GM18526 (cell line): ENCODE measurements around the gene DCC.

Experiments
- POLR2A ChIP-seq: IDR thresholded peaks from 3 replicates; pipeline ENCODE4 v1.6.1; 2011; ENCODE audit not compliant: insufficient read length; ENCODE audit errors: extremely low read depth

The DCC gene

DNA sequence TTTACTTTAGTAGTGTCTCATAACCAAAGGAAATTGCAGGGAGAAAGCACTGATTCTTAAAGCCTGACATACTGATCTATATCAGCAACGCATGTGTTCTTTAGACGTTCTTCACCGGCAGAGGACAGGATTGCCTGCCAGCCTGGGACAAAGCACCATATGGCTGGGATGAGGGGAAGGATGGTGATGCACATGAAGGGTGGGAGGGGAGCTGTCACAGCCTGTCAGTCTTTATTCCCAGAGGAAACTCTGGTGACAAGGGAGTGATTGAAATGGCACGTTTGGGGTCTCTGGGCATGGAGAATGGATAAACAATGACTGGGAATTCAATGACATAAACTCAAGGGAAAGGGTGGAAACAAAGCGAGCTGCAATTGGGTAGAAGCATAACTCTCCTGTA is 808.1 kb downstream of the DCC start:
- no peak for TF ChIP-seq POLR2A

DNA sequence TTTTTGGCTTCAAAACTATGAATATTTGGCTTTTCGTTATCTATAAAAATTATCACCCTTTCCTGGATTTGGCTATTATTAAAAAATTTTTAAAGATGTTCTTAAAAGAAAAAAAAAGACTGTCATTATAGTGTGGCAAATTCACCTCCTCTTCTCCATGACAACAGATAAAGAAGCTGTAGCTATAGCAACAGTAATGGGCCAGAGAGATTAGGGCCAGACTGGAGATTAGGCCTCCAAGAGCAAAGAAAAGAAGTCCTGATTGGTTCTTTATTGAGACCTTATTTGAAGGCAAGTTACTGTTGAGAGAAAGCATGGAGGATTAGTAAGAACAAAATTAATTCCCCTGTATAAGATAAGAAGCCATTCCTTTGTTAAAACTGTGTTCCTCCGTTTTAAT is 812.5 kb downstream of the DCC start:
- no peak for TF ChIP-seq POLR2A

DNA sequence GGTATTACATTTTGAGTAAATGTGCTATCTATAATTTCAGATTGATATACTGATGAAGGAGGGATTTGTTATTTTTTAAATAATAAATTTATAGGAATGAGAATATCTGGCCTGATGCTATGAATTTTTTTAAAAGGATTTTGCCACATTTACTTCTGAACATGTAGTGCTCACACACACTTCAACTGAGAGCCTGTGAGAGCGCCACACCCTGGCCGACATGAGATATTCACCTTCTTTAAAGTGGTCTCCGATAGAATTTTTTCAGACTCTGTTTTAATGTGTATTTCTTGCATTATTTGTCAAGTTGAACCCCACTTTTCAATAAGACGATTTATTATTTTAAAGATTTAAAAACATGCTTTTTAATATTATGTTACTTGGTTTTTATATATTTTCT is 813.3 kb downstream of the DCC start:
- no peak for TF ChIP-seq POLR2A

DNA sequence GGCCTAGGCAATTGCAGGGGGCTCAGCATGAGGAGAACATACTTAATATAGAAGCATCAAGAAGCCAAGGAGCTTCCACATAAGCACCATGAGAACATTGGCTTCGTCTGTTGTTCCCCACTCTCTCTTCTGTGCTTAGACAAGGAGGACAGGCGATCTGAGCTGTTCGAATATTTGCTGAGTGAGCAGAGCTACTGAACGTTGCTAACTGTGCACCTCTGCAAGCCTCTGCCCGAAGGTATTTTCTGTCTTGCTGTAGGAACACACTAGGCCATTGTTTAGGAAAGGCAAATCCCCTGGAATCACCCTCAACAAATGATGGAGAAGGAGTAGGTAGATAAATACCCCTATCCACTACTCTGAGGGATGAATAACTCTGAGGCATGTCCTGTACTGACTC is 813.8 kb downstream of the DCC start:
- no peak for TF ChIP-seq POLR2A

DNA sequence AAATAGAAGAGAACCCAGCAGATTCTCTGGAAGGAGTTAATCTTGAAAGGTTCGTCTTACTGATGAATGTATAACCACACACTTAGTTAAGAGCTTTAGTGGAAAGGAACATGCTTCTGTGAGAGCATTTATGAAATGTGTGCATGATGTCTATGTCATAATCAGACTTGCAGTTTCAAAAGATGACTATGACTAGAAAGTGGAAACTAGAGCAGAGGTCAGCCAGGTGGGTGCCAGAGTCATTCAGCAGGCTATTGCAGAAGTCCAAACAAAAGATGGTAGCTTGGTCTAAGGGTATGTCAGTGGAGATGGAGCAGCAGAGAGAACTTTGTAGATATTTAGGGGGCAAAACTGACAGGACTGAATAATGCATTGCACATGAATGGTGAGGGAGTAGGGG is 825.8 kb downstream of the DCC start:
- no peak for TF ChIP-seq POLR2A

DNA sequence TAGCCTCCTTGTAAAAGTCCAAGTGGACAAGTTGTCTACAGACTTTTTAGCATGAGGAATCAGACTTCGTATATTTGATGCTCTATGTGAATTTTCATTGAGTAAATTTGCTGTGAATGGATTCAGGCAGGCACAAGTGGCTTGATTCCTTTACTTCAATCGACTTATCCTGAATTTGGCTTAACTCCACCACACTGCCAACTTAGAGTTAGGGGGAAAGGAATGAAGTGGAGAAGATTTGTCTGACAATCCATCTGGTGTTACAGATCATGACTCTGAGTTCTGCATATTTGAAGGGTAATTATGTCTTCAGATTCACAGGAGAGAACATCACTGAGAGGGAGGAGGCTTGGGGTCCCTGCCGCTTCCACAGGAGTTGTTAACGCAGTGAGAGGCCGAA is 829.3 kb downstream of the DCC start:
- TF ChIP-seq POLR2A: no peak

DNA sequence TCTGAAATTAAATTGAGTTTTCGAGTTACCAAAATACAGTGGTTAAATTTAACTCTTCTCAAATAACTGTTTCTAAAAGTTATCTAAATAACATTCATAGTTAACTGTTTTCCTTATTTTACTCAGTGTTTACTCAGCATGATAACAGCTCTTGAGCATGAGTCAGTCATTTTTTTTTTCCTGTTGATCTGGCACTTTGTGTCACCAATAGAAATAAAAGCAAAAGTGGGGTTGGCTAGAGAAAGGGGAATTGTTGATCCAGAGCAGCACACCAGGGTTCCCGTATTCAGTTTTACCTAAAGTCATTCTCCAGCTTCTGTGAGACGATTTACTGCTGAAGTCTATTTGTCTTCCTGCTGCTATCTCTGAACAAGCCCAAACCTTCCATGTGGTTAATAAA is 851.6 kb downstream of the DCC start:
- no peak for TF ChIP-seq POLR2A

DNA sequence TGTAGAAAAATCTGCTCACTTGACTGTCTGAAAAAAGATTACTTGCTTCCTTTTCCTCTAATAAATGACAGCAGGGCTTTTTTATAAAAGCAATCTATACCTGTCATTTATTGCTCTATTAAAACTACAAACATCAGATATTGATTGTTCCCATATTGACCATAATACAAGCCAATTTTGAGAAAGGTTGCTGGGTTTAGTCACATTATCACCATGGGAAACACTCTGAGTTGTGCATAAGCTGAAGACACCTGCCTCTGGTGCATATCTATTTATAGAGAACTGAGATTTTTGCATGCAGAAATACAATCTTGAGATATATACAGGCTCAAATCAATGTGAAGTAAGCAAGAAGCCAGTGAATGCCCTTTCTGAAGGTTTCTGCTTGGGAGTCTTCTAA is 853.9 kb downstream of the DCC start:
- TF ChIP-seq POLR2A: no peak

DNA sequence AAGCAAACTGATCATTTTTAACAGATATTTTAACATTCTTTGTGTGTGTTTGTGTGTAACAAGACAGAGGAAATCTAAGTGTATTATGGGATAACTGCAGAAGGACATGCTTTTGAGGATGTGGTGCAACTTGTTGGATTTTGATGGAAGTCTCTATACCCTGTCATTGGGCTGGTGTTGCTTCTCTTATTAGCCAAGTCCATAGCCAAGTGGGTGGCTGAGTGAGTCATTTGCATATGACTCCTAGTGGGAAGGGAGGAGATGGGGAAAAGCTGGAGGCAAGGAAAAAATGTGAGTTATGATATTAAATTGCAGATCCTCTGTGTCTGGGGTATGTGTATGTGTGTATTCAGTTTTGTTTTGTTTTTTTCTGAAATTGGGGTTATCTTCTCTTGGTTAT is 879.9 kb downstream of the DCC start:
- no peak for TF ChIP-seq POLR2A

DNA sequence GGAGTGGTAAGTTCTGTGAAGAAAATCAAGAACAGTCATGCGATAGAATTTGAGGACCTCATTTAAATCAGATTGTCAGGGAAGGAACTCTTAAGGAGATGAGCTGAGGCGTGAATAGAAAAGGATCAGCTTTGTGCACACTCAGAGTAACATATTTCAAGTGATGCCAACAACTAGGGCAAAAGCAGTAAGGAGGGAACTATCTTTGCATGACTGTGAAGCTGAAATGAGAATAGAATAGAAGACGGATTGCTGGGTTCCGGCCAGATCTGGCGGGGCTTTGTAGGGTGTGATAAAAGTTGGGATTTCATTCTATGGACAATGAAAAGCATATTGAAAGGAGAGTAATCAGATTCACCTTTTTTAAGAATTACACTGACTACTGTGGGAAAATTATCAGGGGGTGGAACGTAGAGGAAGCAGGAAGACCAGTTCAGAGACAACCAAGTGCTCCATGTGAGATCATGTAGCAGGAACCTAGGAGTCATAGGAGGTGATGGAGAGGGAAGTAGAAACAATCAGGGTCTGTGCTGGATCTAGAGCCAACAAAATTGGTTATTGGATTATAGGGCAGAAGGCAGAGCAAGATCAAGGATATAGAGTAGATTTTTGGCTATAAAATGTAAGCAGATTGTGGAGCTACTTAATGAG is 884.3 kb downstream of the DCC start:
- TF ChIP-seq POLR2A: no peak

DNA sequence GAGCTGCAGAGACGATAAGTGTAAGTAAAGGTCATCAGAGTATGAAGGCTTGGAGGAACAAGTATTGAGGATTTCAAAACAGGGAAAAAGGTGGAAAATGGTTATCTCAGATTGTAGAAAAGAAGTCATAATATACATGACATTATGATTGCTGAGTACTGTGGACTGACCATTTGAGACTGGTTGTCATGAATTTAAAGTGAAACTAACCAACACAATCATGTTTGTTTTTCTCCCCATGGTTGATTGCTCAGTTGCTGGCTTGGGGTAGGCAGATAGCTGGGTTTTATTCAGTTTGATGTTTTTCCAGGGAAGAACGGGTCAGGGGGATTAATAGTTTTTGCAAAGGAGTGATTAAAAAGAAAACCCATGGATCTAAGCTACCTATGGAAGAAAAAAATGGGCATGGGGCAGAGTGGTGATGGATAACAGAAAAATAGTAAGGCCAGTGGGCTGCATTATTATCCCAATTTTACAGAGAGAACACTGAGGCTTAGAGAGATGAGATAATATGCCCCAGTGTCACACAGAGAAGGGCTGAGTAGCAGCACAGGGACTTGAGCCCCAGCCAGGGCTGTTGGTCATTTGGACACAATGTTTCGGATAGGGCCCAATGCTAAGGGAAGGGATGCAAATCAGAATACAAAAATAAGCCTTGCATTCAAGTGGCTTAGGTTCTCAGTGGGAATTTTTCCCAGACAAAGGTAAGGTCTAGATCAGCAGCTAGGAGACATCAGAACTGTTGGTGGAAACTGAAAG is 885.7 kb downstream of the DCC start:
- no peak for TF ChIP-seq POLR2A

DNA sequence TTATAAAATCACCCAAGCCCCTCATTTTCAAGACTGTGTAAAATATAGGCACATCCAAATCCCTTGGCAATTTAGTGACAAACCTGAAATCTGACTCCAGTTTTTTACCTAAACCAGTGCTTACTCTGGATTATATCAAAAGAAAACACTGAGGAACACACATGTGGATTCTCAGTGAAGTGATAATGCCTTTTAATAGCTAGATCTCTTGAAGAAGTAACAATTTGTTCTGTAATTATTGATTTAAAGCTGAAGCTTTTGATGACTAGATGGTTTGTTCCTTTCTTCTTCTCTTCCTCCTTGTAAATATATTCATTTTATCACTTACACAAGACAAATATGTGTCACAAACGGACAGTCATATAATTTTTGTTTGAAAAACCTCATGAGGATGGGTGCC is 894.6 kb downstream of the DCC start:
- no peak for TF ChIP-seq POLR2A

DNA sequence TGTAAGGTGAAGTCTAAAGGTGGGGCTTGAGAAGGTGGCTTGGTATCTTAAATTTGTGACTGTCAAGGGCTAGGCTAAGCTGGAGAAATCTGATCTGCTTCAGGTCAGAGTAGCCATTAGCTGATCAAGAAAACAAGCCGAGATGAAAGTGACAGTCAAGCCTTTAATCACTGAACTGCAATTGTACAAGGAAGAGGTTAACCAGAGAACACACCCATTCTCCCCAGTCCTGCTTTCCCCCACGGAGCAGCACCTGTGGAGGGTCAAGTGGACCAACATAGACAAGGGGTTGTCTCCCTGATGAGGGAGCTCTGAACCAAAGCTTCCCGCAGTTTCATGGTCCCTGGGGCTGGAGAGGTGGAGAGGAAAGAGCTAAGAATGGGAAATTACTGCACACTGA is 901.2 kb downstream of the DCC start:
- no peak for TF ChIP-seq POLR2A

DNA sequence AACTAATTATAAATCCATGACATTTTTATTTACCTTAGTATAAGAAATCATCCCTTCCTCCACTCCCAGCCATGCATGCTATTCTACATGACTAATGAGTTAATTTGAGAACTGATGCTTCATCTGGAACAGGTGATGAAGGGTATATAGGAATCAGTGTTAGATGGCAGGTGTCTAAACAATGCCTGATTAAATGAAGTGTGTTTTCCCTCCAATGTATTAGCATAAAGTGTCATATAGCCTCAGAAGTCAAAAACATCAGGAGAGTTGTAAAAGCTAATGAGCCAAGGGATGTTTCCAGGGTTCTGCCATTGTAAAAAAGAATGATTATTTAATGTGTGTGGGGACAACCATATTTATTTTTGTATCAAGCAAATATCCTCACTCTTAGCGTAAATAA is 913.8 kb downstream of the DCC start:
- no peak for TF ChIP-seq POLR2A

DNA sequence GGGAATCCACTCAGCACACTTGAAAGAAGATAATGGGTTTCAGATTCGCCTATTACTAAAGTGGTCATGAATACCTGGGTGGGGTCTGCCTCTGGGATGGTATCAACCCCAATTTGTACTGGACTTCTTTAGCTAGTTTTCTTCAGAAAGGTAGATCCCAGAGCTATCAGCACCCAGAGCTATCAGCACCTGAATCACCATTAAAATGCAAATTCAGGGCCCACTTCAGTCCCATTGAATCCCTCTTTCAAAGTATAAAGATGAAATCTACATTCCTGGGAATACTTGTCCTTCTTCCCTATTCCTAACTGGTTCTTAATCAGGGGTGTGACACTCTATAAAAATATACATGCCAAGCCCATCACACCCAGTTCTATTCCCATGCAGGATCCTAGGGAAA is 914.3 kb downstream of the DCC start:
- TF ChIP-seq POLR2A: no peak

DNA sequence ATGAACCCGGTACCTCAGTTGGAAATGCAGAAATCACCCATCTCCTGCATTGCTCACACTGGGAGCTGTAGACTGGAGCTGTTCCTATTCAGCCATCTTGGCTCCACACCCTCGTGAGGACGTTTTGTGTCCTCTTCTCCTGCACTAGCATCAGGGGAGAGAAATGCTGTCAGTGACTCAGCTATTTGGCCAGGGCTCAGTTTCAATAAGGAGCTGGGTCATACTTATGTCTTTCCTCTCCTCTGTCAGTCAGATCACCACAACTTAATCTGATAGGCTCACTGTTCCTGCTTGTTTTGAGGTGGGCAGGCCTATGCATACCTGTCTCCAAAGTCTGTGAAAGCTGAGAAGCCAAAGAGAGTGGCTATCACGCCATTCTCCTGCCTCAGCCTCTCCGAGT is 921.2 kb downstream of the DCC start:
- no peak for TF ChIP-seq POLR2A

DNA sequence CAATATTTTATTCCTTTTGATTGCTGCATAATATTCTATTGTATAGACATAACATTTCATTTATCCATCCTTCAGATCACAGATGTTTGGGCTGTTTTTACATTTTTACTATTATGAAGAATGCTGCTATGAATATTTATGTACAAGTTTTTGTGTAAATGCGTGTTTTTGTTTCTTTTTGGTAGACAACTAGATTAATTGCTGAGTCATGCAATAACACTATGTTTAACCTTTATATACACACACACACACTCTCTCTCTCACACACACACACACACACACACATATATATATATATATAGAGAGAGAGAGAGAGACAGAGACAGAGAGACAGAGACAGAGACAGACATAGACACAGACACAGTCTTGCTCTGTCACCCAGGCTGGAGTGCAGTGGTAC is 926.9 kb downstream of the DCC start:
- no peak for TF ChIP-seq POLR2A

DNA sequence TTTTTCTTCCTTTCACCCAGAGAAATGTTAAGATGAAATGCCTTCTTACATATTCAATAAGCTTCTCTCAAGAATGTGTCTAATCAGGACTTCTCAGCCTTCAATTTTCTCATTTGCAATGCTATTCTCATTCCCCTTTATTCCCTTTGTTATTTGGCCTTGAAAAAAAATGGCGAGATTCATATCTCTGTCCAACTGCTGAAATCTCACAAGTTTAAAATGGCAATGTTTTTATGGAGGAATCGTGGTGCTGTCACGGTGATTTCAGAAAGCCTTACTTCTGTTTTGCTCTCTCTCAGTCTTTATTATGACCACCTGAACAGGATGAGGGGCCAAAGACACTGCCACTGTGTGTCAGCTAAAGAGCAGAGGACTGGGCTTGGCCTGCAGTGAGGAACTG is 928.5 kb downstream of the DCC start:
- no peak for TF ChIP-seq POLR2A

DNA sequence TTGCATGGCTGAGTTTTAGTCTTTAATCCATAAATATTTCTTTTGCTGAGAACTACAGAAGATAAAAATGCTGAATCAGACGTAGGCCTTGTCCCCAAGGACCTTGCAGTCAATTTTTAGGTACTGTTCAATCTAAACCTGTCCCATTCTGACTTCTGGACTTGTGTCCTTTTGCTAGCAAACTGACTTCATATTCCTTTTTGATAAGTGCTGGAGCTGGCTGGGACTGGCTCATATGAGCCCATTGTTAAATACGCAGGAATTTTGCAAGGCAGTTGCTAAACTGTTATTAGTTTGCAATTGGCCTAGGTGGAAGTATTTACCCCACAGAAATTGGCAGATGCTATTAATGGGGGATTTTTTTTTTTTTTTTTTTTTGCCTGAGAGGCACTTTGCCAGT is 941.4 kb downstream of the DCC start:
- no peak for TF ChIP-seq POLR2A
